NCI-H524 (cell line): ENCODE data around the gene GABRA6.
"Not testable (repeated sequence)": the region's sequence is repeated elsewhere in the genome, so short reads cannot be mapped to it uniquely, and the experiment has no call there.

ENCODE experiments used
- DNase-seq, 2 experiments: peaks; one replicate each; lab custom pipeline; 2025; lab: John Stamatoyannopoulos, UW

GABRA6 gene

GRCh38 chr5:161685461-161685860, at the start of gene GABRA6:
Gene GABRA6 (plus strand): TSS chr5:161685721. CDS start chr5:161685990, 269 bp downstream.
- no peak for DNase-seq

- no peak for DNase-seq
Observed at GRCh38 chr5:161637591-161637990, 47.9 kb upstream of the GABRA6 start.

- DNase-seq: no peak
Observed at GRCh38 chr5:161641444-161641843, 44.1 kb upstream of the GABRA6 start.

GRCh38 chr5:161645264-161645663, 40.3 kb upstream of the GABRA6 start:
- no peak for DNase-seq

GRCh38 chr5:161651926-161652325, 33.6 kb upstream of the GABRA6 start:
- DNase-seq: not testable (repeated sequence)

GRCh38 chr5:161660806-161661205, 24.7 kb upstream of the GABRA6 start:
- no peak for DNase-seq

- no peak for DNase-seq
Observed at GRCh38 chr5:161663431-161663830, 22.1 kb upstream of the GABRA6 start.

- peak in 1 of 2 experiments; percentile 5 for DNase-seq
Observed at GRCh38 chr5:161676103-161676502, 9.4 kb upstream of the GABRA6 start.

GRCh38 chr5:161686149-161686548, 628 bp downstream of the GABRA6 start:
- no peak for DNase-seq

- no peak for DNase-seq
Observed at GRCh38 chr5:161686881-161687280, 1.4 kb downstream of the GABRA6 start.

GRCh38 chr5:161687316-161687715, 1.8 kb downstream of the GABRA6 start:
- DNase-seq: no peak

GRCh38 chr5:161691911-161692310, 6.4 kb downstream of the GABRA6 start:
- no peak for DNase-seq

GRCh38 chr5:161697001-161697400, 11.5 kb downstream of the GABRA6 start:
- DNase-seq: no peak

GRCh38 chr5:161700065-161700464, 14.5 kb downstream of the GABRA6 start:
- DNase-seq: no peak

- DNase-seq: no peak
Observed at GRCh38 chr5:161703528-161703927, 18.0 kb downstream of the GABRA6 start.

GRCh38 chr5:161707382-161707781, 21.9 kb downstream of the GABRA6 start:
- no peak for DNase-seq

- DNase-seq: no peak
Observed at GRCh38 chr5:161709239-161709638, 23.7 kb downstream of the GABRA6 start.

GRCh38 chr5:161713042-161713441, 27.5 kb downstream of the GABRA6 start:
- DNase-seq: no peak

- no peak for DNase-seq
Observed at GRCh38 chr5:161719157-161719556, 33.6 kb downstream of the GABRA6 start.

- no peak for DNase-seq
Observed at GRCh38 chr5:161720460-161720859, 34.9 kb downstream of the GABRA6 start.

GRCh38 chr5:161734741-161735140, 49.2 kb downstream of the GABRA6 start:
- no peak for DNase-seq

- DNase-seq: no peak
Observed at GRCh38 chr5:161740433-161740832, 54.9 kb downstream of the GABRA6 start.

GRCh38 chr5:161744276-161744675, 58.8 kb downstream of the GABRA6 start:
- no peak for DNase-seq

GRCh38 chr5:161745392-161745791, 59.9 kb downstream of the GABRA6 start:
- no peak for DNase-seq

GRCh38 chr5:161751265-161751664, 65.7 kb downstream of the GABRA6 start:
- DNase-seq: no peak
